ENCODE results near the gene PATL1.
"Not testable (repeated sequence)": the region's sequence is repeated elsewhere in the genome, so short reads cannot be mapped to it uniquely, and the experiment has no call there.

Gene PATL1

GRCh38 chr11:59674291-59674690 is 5.5 kb upstream of the PATL1 start:
- no peak for DNase-seq (ENCODE audit: low read depth in 4 of 4, low spot score in 1 of 4)

GRCh38 chr11:59673291-59673690 is 4.5 kb upstream of the PATL1 start:
- no peak for DNase-seq (ENCODE audit: low read depth in 4 of 4, low spot score in 1 of 4)

GRCh38 chr11:59671471-59671870 is 2.6 kb upstream of the PATL1 start:
- DNase-seq (ENCODE audit: low read depth in 4 of 4, low spot score in 1 of 4), result no peak

GRCh38 chr11:59669611-59670009 is 773 bp upstream of the PATL1 start:
- DNase-seq (ENCODE audit: low read depth in 4 of 4, low spot score in 1 of 4), result no peak

GRCh38 chr11:59668188-59668949 is 468 bp downstream of the PATL1 start:
- DNase-seq (ENCODE audit: low read depth in 4 of 4, low spot score in 1 of 4), result peak; percentile 34 to 73 (median 55)

GRCh38 chr11:59667812-59668187 is 1.0 kb downstream of the PATL1 start:
- DNase-seq (ENCODE audit: low read depth in 4 of 4, low spot score in 1 of 4), result no peak

- no peak for DNase-seq (ENCODE audit: low read depth in 4 of 4, low spot score in 1 of 4)
Observed at GRCh38 chr11:59666969-59667368, 1.9 kb downstream of the PATL1 start.

GRCh38 chr11:59660621-59661020 is 8.2 kb downstream of the PATL1 start:
- DNase-seq (ENCODE audit: low read depth in 4 of 4, low spot score in 1 of 4), result no peak

- DNase-seq (ENCODE audit: low read depth in 4 of 4, low spot score in 1 of 4), result no peak
Observed at GRCh38 chr11:59659981-59660380, 8.9 kb downstream of the PATL1 start.

- DNase-seq (ENCODE audit: low read depth in 4 of 4, low spot score in 1 of 4), result no peak
Observed at GRCh38 chr11:59658036-59658435, 10.8 kb downstream of the PATL1 start.

GRCh38 chr11:59654893-59655292 is 13.9 kb downstream of the PATL1 start:
- no peak for DNase-seq (ENCODE audit: low read depth in 4 of 4, low spot score in 1 of 4)

GRCh38 chr11:59647245-59647980 is 21.4 kb downstream of the PATL1 start:
- no peak for DNase-seq (ENCODE audit: low read depth in 4 of 4, low spot score in 1 of 4)

GRCh38 chr11:59644528-59644927 is 24.3 kb downstream of the PATL1 start:
- DNase-seq (ENCODE audit: low read depth in 4 of 4, low spot score in 1 of 4), result no peak

GRCh38 chr11:59643390-59643789 is 25.4 kb downstream of the PATL1 start:
- DNase-seq (ENCODE audit: low read depth in 4 of 4, low spot score in 1 of 4), result no peak

GRCh38 chr11:59641156-59641555 is 27.7 kb downstream of the PATL1 start:
- no peak for DNase-seq (ENCODE audit: low read depth in 4 of 4, low spot score in 1 of 4)

GRCh38 chr11:59630493-59630892 is 38.3 kb downstream of the PATL1 start:
- no peak for DNase-seq (ENCODE audit: low read depth in 4 of 4, low spot score in 1 of 4)

GRCh38 chr11:59629996-59630395 is 38.8 kb downstream of the PATL1 start:
- no peak for DNase-seq (ENCODE audit: low read depth in 4 of 4, low spot score in 1 of 4)

GRCh38 chr11:59626969-59627368 is 41.9 kb downstream of the PATL1 start:
- not testable (repeated sequence) for DNase-seq (ENCODE audit: low read depth in 4 of 4, low spot score in 1 of 4)

GRCh38 chr11:59625703-59626102 is 43.1 kb downstream of the PATL1 start:
- DNase-seq (ENCODE audit: low read depth in 4 of 4, low spot score in 1 of 4), result no peak

- no peak for DNase-seq (ENCODE audit: low read depth in 4 of 4, low spot score in 1 of 4)
Observed at GRCh38 chr11:59617876-59618275, 51.0 kb downstream of the PATL1 start.

GRCh38 chr11:59616396-59616982 is 52.3 kb downstream of the PATL1 start:
- DNase-seq (ENCODE audit: low read depth in 4 of 4, low spot score in 1 of 4), result no peak

Measured in stimulated activated CD4-positive, alpha-beta T cell treated with anti-CD3 and anti-CD28 coated beads, Interleukin-1b, Interleukin-23, amount 100 ng/mL, for 24 hours (primary cell).